Glomerular endothelial cell (primary cell): ENCODE results near the gene C1QC. TPM values are rescaled to one million over a fixed set of nuclear protein-coding genes. Genes with fewer than 3 reads are reported as not detected.

Experiments
- DNase-seq: peaks from one replicate; pipeline ENCODE4 v3.0.0-alpha.2; 2011; ENCODE audit warnings: low read depth, low spot score; ENCODE audit errors: extremely low read depth
- total RNA-seq: library from RNA; depleted of rRNA; stranded (reverse); fragments of >200 nt; gene quantifications from 2 replicates; pipeline ENCODE4 v1.2.3, GENCODE V29; 2015

C1QC gene
- total RNA-seq, 1 donor from 2014 or later = not detected

- DNase-seq = no peak
Measured at GRCh38 chr1:22676916-22677583, 33.6 kb downstream of the C1QC start.

- DNase-seq = no peak
Measured at GRCh38 chr1:22677931-22678896, 34.8 kb downstream of the C1QC start.

GRCh38 chr1:22680726-22681125 is 37.3 kb downstream of the C1QC start:
- DNase-seq = no peak

GRCh38 chr1:22681556-22682276 is 38.3 kb downstream of the C1QC start:
- DNase-seq = no peak

- no peak for DNase-seq
Measured at GRCh38 chr1:22683547-22683946, 40.1 kb downstream of the C1QC start.

- no peak for DNase-seq
Measured at GRCh38 chr1:22685591-22686059, 42.2 kb downstream of the C1QC start.

- no peak for DNase-seq
Measured at GRCh38 chr1:22687191-22687590, 43.8 kb downstream of the C1QC start.

- DNase-seq = no peak
Measured at GRCh38 chr1:22688466-22688865, 45.0 kb downstream of the C1QC start.

GRCh38 chr1:22689505-22689904 is 46.1 kb downstream of the C1QC start:
- DNase-seq = no peak

- DNase-seq = no peak
Measured at GRCh38 chr1:22691031-22691753, 47.8 kb downstream of the C1QC start.

GRCh38 chr1:22694172-22694571 is 50.7 kb downstream of the C1QC start:
- DNase-seq = no peak

- no peak for DNase-seq
Measured at GRCh38 chr1:22696610-22697009, 53.2 kb downstream of the C1QC start.

Other genes starting within 250 kb of the C1QC start
- gene ZBTB40, start 191.8 kb upstream of the C1QC start, total RNA-seq = 11.4 and 16.6 TPM in 2 replicates
- not detected in 2 replicates for gene EPHA8, start 80.1 kb upstream of the C1QC start, total RNA-seq
- not detected in 2 replicates for gene C1QA, start 7.0 kb upstream of the C1QC start, total RNA-seq
- not detected in 2 replicates for gene C1QB, start 9.6 kb downstream of the C1QC start, total RNA-seq
- gene EPHB2, start 67.2 kb downstream of the C1QC start, total RNA-seq = 71.1 and 77.9 TPM in 2 replicates